Progenitor cell of endocrine pancreas (in vitro differentiated cells): ENCODE data around the gene ADAM19. TPM values are rescaled to one million over a fixed set of nuclear protein-coding genes. Genes with fewer than 3 reads are reported as not detected.

Experiments used
- DNase-seq: peaks from one replicate; pipeline ENCODE4 v3.0.0; 2021; ENCODE audit warnings: low spot score; ENCODE audit not compliant: unreplicated experiment
- H3K27ac Mint-ChIP-seq: 2 replicates; pipeline ENCODE4 v1.8.0; 2021; ENCODE audit warnings: mild to moderate bottlenecking, moderate library complexity, mixed read lengths
- H3K27me3 Mint-ChIP-seq: 2 replicates; pipeline ENCODE4 v1.8.0; 2021; ENCODE audit warnings: mixed read lengths
- H3K36me3 Mint-ChIP-seq: 2 replicates; pipeline ENCODE4 v1.8.0; 2022; ENCODE audit warnings: mixed read lengths; ENCODE audit not compliant: insufficient read depth
- H3K4me1 Mint-ChIP-seq: 2 replicates; pipeline ENCODE4 v1.8.0; 2021; ENCODE audit warnings: low read depth, mixed read lengths
- H3K4me3 Mint-ChIP-seq: 2 replicates; pipeline ENCODE4 v1.8.0; 2021; ENCODE audit warnings: low read depth, mild to moderate bottlenecking, moderate library complexity, mixed read lengths
- H3K9me3 Mint-ChIP-seq: 2 replicates; pipeline ENCODE4 v1.8.0; 2021; ENCODE audit warnings: low read depth, mixed read lengths
- CTCF ChIP-seq: fragments of 200-600 bp; sonication (generic); IDR thresholded peaks from one replicate; pipeline ENCODE4 v1.5.0; 2021; ENCODE audit warnings: antibody characterized with exemption, mild to moderate bottlenecking; ENCODE audit not compliant: unreplicated experiment
- total RNA-seq: library from RNA; stranded (reverse); gene quantifications from 2 replicates; pipeline ENCODE4 v1.2.1, GENCODE V29; 2021

The ADAM19 gene
- total RNA-seq, 1 donor from 2014 or later, result 13.4 TPM

GRCh38 chr5:157532022-157532421 lies 43.6 kb downstream of the ADAM19 start:
- no peak for TF ChIP-seq CTCF
- Mint-ChIP-seq H3K27ac (no peak overlapping the region), H3K36me3 (peaks cover 10% of the 10 kb centered on the region)

DNA sequence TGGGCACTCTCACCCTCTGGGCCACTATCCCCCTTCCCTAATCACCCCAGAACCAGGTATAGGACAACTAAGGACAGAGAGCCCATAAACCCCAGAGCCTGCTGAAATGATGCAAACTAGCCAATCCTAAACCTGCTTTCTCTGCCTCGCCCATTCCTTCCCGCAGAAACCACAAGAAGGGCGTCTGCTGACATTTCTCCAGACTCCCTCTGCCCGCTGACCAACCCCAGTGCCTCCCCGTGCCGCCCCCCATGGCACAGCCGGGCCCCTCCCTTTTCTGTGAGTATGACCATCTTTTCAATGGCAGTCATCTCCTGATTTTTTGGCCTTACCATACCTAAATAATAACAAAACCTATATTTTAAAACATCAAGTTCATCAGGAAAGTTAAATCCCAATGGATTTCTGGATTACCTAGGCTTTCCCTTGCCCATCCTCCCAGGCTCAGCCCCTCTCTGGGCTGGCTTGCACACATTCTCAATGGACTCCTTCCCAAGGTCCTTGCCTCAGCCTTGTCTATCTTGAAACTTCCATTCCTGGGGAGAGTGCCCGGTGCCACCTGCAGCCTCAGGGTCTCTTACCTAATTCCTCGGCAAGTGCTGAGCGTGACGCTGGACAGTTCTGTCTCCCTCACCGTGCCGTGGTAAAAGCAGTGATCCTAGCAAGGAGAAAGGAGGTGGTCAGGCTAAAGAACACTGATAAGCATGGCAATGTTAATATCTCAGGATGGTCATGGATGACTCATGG lies 45.2 kb downstream of the ADAM19 start:
- H3K27me3 Mint-ChIP-seq, result no peaks in the 10 kb centered on the region
- TF ChIP-seq CTCF, result no peak
- DNase-seq, result no peak
- H3K4me3 Mint-ChIP-seq, result no peak overlapping the region
- peaks cover 1% of the 10 kb centered on the region for H3K4me1 Mint-ChIP-seq
- peaks cover 2% of the 10 kb centered on the region for H3K36me3 Mint-ChIP-seq
- no peaks in the 10 kb centered on the region for H3K9me3 Mint-ChIP-seq
- peak overlapping the region; percentile 17 for H3K27ac Mint-ChIP-seq

More at GRCh38 chr5:157532022-157532421, 43.6 kb downstream of the ADAM19 start:
- Mint-ChIP-seq H3K4me3 (no peak overlapping the region), H3K27me3 (no peaks in the 10 kb centered on the region), H3K4me1 (peaks cover 1% of the 10 kb centered on the region), H3K9me3 (no peaks in the 10 kb centered on the region)
- DNase-seq, result no peak

DNA sequence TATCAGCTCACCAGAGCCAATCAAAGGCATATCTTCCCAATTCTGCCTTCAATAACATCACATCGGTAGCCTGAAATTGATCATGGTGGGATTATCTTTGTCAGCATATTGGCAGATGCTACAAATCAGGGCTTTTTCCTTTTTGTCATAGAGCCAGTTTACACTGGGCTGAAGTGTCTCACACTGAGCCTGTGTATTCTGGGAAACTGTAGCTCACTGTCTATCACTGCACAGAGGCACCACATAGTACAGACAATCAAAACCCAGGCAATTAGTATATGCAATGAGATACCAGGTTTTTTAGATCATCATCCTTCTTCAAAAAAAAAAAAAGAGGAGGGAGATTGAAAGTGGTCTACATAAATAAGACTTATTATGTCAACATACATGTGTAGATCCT lies 46.6 kb downstream of the ADAM19 start:
- Mint-ChIP-seq H3K36me3 (peaks cover 2% of the 10 kb centered on the region), H3K9me3 (no peaks in the 10 kb centered on the region), H3K4me3 (no peak overlapping the region), H3K4me1 (peaks cover 1% of the 10 kb centered on the region), H3K27me3 (no peaks in the 10 kb centered on the region), H3K27ac (no peak overlapping the region)
- DNase-seq, result no peak
- no peak for TF ChIP-seq CTCF

DNA sequence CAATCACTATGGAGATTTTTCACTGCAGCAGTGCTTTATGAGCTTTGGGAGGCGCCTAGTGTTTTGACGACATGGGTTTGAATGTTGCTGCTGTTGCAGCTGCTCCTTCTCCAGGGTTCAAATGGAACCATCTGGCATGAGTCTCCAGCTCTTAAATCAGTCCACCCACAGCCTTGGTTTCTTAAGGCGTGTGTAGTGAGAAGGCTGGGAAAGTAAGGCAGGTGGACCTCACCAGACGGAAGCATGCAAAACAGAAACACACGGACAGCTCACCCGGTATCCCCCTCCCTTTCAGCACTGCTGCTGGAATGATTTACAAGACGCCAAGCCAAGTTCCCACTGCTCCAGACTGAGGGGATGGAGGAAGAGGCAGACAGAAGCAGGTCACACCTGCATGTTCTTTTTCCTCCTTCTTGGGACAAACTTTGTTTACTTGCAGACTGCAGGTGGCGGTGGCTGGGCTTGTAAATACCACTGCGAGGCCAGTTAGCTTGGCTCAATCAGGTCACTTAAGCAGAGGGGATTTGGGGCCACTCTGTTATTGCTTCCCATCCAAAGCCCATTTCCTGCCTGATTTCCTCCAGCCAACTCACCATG lies 47.4 kb downstream of the ADAM19 start:
- H3K4me3 Mint-ChIP-seq, result no peak overlapping the region
- H3K27me3 Mint-ChIP-seq, result no peaks in the 10 kb centered on the region
- H3K36me3 Mint-ChIP-seq, result peaks cover 2% of the 10 kb centered on the region
- H3K9me3 Mint-ChIP-seq, result no peaks in the 10 kb centered on the region
- H3K4me1 Mint-ChIP-seq, result peaks cover 1% of the 10 kb centered on the region
- no peak overlapping the region for H3K27ac Mint-ChIP-seq
- no peak for TF ChIP-seq CTCF
- no peak for DNase-seq

DNA sequence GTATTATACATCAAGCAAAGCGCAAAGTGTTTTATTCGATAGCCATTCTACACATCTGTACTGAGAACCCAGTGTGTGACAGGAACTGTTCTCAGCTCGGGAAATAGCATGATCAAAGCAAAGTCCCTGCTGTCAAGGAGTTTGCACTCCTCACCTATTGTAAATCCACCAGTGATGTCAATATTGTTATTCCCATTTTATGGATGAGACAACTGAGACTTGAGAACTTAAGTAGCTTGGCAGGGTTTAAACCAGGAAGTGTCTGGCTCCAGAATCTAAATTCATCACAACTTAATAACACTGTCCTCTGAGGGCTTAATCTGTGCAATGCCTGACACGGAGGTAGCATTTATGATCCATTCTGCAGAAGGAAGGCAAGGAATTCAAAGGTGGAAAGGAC lies 50.7 kb downstream of the ADAM19 start:
- no peak for TF ChIP-seq CTCF
- no peak for DNase-seq

More for the DNA sequence above, 50.7 kb downstream of the ADAM19 start:
- Mint-ChIP-seq H3K4me1 (peaks cover 1% of the 10 kb centered on the region), H3K27me3 (no peaks in the 10 kb centered on the region), H3K9me3 (no peaks in the 10 kb centered on the region), H3K4me3 (no peak overlapping the region), H3K27ac (no peak overlapping the region), H3K36me3 (peaks cover 1% of the 10 kb centered on the region)
